Mesothelial cell of epicardium (in vitro differentiated cells): ENCODE measurements around the gene TMEM132C. TPM values are rescaled to one million over a fixed set of nuclear protein-coding genes. Genes with fewer than 3 reads are reported as not detected.

Experiments used
- DNase-seq, 2 experiments: peaks; one replicate each; pipeline ENCODE4 v3.0.0; 2021; ENCODE audit warnings: low spot score in 2 of 2; ENCODE audit not compliant: unreplicated experiment in 2 of 2
- H3K27ac Mint-ChIP-seq: 2 replicates; pipeline ENCODE4 v1.8.0; 2021; ENCODE audit warnings: mixed read lengths
- H3K27me3 Mint-ChIP-seq: 2 replicates; pipeline ENCODE4 v1.8.0; 2021; ENCODE audit warnings: low read depth, mixed read lengths
- H3K36me3 Mint-ChIP-seq: 2 replicates; pipeline ENCODE4 v1.8.0; 2021; ENCODE audit warnings: mixed read lengths
- H3K4me1 Mint-ChIP-seq: 2 replicates; pipeline ENCODE4 v1.8.0; 2021; ENCODE audit warnings: mixed read lengths
- H3K4me3 Mint-ChIP-seq: 2 replicates; pipeline ENCODE4 v1.8.0; 2021; ENCODE audit warnings: mild to moderate bottlenecking, moderate library complexity, mixed read lengths
- H3K9me3 Mint-ChIP-seq: 2 replicates; pipeline ENCODE4 v1.8.0; 2021; ENCODE audit warnings: mixed read lengths
- total RNA-seq: library from RNA; stranded (reverse); gene quantifications from 3 replicates; pipeline ENCODE4 v1.2.1, GENCODE V29; 2021
- TF ChIP-seq, protein P1 (sequence below): fragments of 200-600 bp; sonication (generic); IDR thresholded peaks from one replicate; pipeline ENCODE4 v1.5.0; 2021; ENCODE audit warnings: antibody characterized with exemption; ENCODE audit not compliant: unreplicated experiment

TMEM132C gene
- total RNA-seq, 1 donor from 2014 or later, result 25.5 TPM

DNA sequence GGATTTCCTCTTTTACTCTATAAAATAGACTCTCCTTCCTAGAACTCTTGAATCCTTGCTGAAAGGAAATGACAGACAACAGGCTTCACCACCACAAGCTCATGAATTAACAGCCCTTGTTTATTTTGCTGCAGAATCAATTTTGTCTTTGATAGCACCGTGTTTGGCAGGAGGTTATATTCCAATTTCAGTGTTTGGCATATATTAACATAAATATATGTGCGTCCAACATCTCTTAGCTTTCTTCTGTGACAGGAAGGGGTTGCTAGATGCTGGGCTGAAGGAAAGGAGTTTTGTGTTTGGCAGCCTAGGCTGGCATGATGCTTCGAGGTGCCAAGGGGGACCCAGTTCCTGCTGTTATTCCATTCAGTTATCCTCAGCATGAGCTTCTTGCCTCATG is 126.4 kb downstream of the TMEM132C start:
- Mint-ChIP-seq H3K27ac (no peak overlapping the region), H3K27me3 (no peaks in the 10 kb centered on the region), H3K4me1 (no peaks in the 10 kb centered on the region), H3K4me3 (no peak overlapping the region), H3K9me3 (peaks cover 4% of the 10 kb centered on the region), H3K36me3 (no peaks in the 10 kb centered on the region)
- DNase-seq, result no peak
- TF ChIP-seq, protein P1, sequence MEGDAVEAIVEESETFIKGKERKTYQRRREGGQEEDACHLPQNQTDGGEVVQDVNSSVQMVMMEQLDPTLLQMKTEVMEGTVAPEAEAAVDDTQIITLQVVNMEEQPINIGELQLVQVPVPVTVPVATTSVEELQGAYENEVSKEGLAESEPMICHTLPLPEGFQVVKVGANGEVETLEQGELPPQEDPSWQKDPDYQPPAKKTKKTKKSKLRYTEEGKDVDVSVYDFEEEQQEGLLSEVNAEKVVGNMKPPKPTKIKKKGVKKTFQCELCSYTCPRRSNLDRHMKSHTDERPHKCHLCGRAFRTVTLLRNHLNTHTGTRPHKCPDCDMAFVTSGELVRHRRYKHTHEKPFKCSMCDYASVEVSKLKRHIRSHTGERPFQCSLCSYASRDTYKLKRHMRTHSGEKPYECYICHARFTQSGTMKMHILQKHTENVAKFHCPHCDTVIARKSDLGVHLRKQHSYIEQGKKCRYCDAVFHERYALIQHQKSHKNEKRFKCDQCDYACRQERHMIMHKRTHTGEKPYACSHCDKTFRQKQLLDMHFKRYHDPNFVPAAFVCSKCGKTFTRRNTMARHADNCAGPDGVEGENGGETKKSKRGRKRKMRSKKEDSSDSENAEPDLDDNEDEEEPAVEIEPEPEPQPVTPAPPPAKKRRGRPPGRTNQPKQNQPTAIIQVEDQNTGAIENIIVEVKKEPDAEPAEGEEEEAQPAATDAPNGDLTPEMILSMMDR, result no peak

DNA sequence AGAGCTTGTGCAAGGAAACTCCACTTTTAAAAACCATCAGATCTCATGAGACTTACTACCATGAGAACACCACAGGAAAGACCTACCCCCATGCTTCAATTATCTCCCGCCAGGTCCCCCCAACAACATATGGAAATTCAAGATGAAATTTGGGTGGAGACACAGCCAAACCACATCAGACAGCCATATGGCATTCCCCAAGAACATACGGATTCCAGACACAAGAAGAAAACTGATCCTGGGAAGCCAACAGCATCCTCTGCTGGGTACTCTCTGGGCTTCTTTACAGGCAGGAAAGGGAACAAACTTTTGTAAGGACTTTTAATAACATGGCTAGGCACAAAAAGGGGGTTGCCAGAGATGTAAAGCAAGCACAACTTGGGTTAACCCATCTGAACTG is 127.2 kb downstream of the TMEM132C start:
- Mint-ChIP-seq H3K9me3 (peaks cover 4% of the 10 kb centered on the region), H3K36me3 (no peaks in the 10 kb centered on the region), H3K4me3 (no peak overlapping the region), H3K4me1 (peaks cover 3% of the 10 kb centered on the region), H3K27ac (no peak overlapping the region), H3K27me3 (no peaks in the 10 kb centered on the region)
- TF ChIP-seq, protein P1, result no peak
- no peak for DNase-seq

GRCh38 chr12:128399253-128399652 is 132.3 kb downstream of the TMEM132C start:
- no peak overlapping the region for H3K4me3 Mint-ChIP-seq
- peaks cover 12% of the 10 kb centered on the region for H3K4me1 Mint-ChIP-seq
- H3K27me3 Mint-ChIP-seq, result no peaks in the 10 kb centered on the region
- H3K36me3 Mint-ChIP-seq, result no peaks in the 10 kb centered on the region
- no peak for DNase-seq
- TF ChIP-seq, protein P1, result no peak
- H3K9me3 Mint-ChIP-seq, result peaks cover 4% of the 10 kb centered on the region
- no peak overlapping the region for H3K27ac Mint-ChIP-seq

GRCh38 chr12:128402486-128403243 is 135.7 kb downstream of the TMEM132C start:
- H3K36me3 Mint-ChIP-seq, result no peaks in the 10 kb centered on the region
- TF ChIP-seq, protein P1, result no peak
- no peaks in the 10 kb centered on the region for H3K27me3 Mint-ChIP-seq
- no peak for DNase-seq
- H3K9me3 Mint-ChIP-seq, result peaks cover 13% of the 10 kb centered on the region
- H3K27ac Mint-ChIP-seq, result no peak overlapping the region
- H3K4me1 Mint-ChIP-seq, result peaks cover 12% of the 10 kb centered on the region
- no peak overlapping the region for H3K4me3 Mint-ChIP-seq

DNA sequence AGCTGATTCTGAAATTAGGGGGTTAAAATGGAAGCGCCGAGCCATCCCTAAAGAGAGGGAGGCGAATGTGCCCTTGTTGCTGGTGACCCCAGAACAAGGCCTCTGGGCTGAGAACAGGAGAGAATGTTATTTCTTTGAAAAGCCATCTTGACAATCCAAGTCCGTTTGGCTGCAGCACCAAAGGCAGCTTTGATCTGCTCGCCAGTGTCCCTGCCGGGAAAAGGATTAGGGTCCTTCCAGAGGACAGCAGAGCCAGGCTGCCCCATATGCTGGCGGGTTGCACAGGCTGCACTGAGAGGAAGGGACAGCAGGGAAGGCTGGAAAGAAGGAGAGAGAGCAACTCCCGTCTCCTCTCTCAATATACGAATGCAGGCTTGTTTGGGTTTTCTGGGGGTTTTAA is 141.7 kb downstream of the TMEM132C start:
- Mint-ChIP-seq H3K4me1 (peaks cover 7% of the 10 kb centered on the region), H3K36me3 (no peaks in the 10 kb centered on the region), H3K4me3 (no peak overlapping the region), H3K9me3 (peaks cover 16% of the 10 kb centered on the region), H3K27ac (peak overlapping the region; percentile 57), H3K27me3 (no peaks in the 10 kb centered on the region)
- TF ChIP-seq, protein P1, result no peak
- no peak for DNase-seq
